Prostate gland (tissue), 2 donors: ENCODE results near the gene LILRB4.

Experiments used
- POLR2A ChIP-seq: fragments of 450-650 bp; IDR thresholded peaks from one replicate; pipeline ENCODE4 v1.6.1; 2016; ENCODE audit warnings: antibody characterized with exemption, mild to moderate bottlenecking
- POLR2AphosphoS5 ChIP-seq: sonication (generic); formaldehyde crosslinking; IDR thresholded peaks from one replicate; pipeline ENCODE4 v1.6.1; 2017; ENCODE audit warnings: antibody characterized with exemption
- TF ChIP-seq, protein P1 (sequence below), 4 experiments: fragments of 200-600 bp in 2 of 4; fragments of 450-650 bp in 2 of 4; sonication (generic) in 2 of 4; IDR thresholded peaks; 1 replicate in 3 of 4; 2 replicates in 1 of 4; pipeline ENCODE4 v1.5.1; 2016 to 2019; ENCODE audit warnings: antibody characterized with exemption in 4 of 4, mild to moderate bottlenecking in 2 of 4, moderate library complexity in 2 of 4

GRCh38 chr19:54616057-54616456 is 46.7 kb upstream of the LILRB4 start:
- TF ChIP-seq, protein P1, sequence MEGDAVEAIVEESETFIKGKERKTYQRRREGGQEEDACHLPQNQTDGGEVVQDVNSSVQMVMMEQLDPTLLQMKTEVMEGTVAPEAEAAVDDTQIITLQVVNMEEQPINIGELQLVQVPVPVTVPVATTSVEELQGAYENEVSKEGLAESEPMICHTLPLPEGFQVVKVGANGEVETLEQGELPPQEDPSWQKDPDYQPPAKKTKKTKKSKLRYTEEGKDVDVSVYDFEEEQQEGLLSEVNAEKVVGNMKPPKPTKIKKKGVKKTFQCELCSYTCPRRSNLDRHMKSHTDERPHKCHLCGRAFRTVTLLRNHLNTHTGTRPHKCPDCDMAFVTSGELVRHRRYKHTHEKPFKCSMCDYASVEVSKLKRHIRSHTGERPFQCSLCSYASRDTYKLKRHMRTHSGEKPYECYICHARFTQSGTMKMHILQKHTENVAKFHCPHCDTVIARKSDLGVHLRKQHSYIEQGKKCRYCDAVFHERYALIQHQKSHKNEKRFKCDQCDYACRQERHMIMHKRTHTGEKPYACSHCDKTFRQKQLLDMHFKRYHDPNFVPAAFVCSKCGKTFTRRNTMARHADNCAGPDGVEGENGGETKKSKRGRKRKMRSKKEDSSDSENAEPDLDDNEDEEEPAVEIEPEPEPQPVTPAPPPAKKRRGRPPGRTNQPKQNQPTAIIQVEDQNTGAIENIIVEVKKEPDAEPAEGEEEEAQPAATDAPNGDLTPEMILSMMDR (IDR thresholded peaks at IDR 0.05) = no peak
- TF ChIP-seq POLR2A = no peak
- no peak for TF ChIP-seq POLR2AphosphoS5
